Measurements from ENCODE around the gene AKAP8L. TPM values are rescaled to one million over a fixed set of nuclear protein-coding genes. Genes with fewer than 3 reads are reported as not detected.

Gene AKAP8L
- total and polyA plus RNA-seq, 4 donors, result 16.4 to 67.1 (median 42.9) TPM

DNA sequence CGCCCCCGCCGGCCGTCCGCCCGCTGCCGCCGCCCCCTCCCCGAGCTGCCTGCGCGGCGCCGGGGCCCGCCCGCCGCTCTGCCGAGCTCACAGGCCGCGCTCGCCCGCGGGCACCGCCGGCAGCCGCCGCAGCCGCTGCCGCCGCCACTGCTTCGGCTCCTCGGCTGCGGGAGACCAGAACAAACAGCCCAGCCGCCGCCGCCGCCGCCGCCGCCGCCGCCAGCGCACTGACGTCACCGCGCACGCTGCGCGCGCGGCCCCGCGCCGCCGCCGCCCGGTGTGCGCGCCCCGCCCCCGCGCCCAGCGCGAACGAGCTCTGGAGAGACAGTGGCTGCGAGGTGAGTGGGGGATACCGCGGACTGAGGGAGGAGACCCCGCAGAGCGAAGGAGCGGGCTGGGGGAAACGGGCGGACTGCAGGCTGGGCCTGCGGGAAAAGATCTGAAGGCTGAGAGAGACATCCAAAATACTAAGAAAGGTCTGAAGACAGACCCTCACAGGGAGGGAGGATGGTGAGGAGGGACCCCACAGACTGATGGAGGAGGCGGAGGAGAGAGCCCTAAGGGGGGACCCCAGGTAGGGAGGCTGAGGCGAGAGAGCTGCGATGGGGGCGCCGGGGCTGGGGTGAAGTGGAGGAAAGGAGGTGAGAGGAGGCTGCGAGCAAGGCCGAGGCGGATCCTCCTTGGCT lies 86.3 kb downstream of the AKAP8L start, which contains the start of gene BRD4:
BRD4 (minus strand) TSS at position 229 of the 686 bp plus-strand sequence. CDS start 59,440 bp downstream, outside the sequence.
- H3K27ac ChIP-seq (ENCODE audit: low read depth in 1 of 2, low read length in 2 of 2), result peak within 1 kb of the TSS; percentile 91 to 98
- 2% methylated on average over 81 of the region's 81 CpGs for WGBS
- no peak for TF ChIP-seq FOXA2 (IDR thresholded peaks at IDR 0.05)
- peak in 1 of 2 donors; percentile 18 for TF ChIP-seq EGR1 (IDR thresholded peaks at IDR 0.05; ENCODE audit: low read depth in 2 of 2)
- peaks cover 3 to 27% (median 27%) of the 10 kb centered on the region in 4 donors for H3K4me1 ChIP-seq (ENCODE audit: control insufficient read depth in 4 of 4, insufficient read depth in 4 of 4, low read length in 3 of 4)
- no peaks in the 10 kb centered on the region for H3K36me3 ChIP-seq (ENCODE audit: control insufficient read depth in 4 of 4, insufficient read depth in 3 of 4, low read depth in 1 of 4, low read length in 3 of 4)
- peak; percentile 83 for DNase-seq (ENCODE audit: low spot score)
- peak within 1 kb of the TSS; percentile 80 to 99 (median 99) for H3K4me3 ChIP-seq (ENCODE audit: low read depth in 1 of 3, low read length in 3 of 3)
- H3K27me3 ChIP-seq (ENCODE audit: control insufficient read depth in 4 of 4, insufficient read depth in 4 of 4, low read length in 3 of 4), result no peaks in the 10 kb centered on the region
- peak within 1 kb of the TSS; percentile 87 to 97 for H3K9ac ChIP-seq (ENCODE audit: low read depth in 1 of 2, low read length in 2 of 2)
- no peaks in the 10 kb centered on the region for H3K9me3 ChIP-seq (ENCODE audit: control insufficient read depth in 4 of 4, low read length in 3 of 4)

DNA sequence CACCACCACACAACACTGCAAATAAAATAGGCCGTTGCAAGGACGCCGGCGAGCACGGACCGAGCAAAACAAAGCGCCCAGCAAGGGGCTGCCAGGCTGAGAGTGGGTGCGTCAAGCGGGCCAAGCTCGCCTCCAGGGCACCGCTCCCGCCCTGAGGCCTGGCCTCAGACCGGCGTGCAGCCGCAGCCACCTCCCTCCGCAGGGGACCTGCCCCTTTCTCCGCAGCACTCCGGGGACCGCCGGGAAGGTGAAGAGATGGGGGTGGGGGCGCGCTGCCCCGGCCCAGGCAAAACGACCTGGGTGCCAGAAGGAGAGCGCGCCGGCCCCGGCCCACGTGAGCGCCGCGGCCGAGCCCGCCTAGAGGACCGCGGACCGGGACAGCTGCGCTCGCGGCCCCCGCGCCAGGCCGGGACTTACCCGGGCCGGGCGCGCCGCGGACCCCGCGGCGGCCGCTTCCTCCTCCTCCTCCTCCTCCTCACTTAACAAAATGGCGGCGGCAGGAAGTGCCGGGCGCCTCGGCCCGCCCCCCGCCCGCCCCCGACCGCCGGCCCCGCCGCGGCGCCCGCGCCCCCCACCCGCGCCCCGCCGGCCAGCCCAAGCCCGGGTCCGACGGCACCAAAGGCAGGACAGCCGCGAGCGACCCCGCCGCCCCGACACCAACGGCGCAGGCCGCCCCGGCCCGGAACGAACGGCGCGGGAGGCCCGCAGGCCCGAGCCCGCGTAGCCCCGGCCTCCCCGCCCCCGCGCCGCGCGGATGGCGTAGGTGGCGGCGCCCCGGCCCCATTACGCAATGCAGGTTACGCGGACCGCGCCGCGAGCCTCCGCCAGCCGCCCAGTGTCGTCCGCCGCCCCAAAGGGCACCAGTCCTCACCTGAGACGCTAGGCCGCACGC lies 87.1 kb downstream of the AKAP8L start:
- Histone ChIP-seq H3K9me3 (ENCODE audit: control insufficient read depth in 4 of 4, low read length in 3 of 4) (no peaks in the 10 kb centered on the region), H3K27me3 (ENCODE audit: control insufficient read depth in 4 of 4, insufficient read depth in 4 of 4, low read length in 3 of 4) (no peaks in the 10 kb centered on the region), H3K9ac (ENCODE audit: low read depth in 1 of 2, low read length in 2 of 2) (peak overlapping the region; percentile 87 to 88), H3K36me3 (ENCODE audit: control insufficient read depth in 4 of 4, insufficient read depth in 3 of 4, low read depth in 1 of 4, low read length in 3 of 4) (no peaks in the 10 kb centered on the region), H3K4me3 (ENCODE audit: low read depth in 1 of 3, low read length in 3 of 3) (peak overlapping the region; percentile 80 to 99 (median 99)), H3K4me1 (ENCODE audit: control insufficient read depth in 4 of 4, insufficient read depth in 4 of 4, low read length in 3 of 4) (peaks cover 7 to 34% (median 34%) of the 10 kb centered on the region in 4 donors), H3K27ac (ENCODE audit: low read depth in 1 of 2, low read length in 2 of 2) (peak overlapping the region; percentile 91 to 98)
- WGBS, result under 1% methylated on average over 122 of the region's 122 CpGs
- DNase-seq (ENCODE audit: low spot score), result peak; percentile 59
- TF ChIP-seq GABPA (IDR thresholded peaks at IDR 0.05 in 1 of 2, conservative IDR thresholded peaks at IDR 0.05 in 1 of 2) (no peak), HNF4A (conservative IDR thresholded peaks at IDR 0.05) (no peak), EGR1 (IDR thresholded peaks at IDR 0.05; ENCODE audit: low read depth in 2 of 2) (peak in 1 of 2 donors; percentile 11), FOXA2 (IDR thresholded peaks at IDR 0.05) (no peak)

DNA sequence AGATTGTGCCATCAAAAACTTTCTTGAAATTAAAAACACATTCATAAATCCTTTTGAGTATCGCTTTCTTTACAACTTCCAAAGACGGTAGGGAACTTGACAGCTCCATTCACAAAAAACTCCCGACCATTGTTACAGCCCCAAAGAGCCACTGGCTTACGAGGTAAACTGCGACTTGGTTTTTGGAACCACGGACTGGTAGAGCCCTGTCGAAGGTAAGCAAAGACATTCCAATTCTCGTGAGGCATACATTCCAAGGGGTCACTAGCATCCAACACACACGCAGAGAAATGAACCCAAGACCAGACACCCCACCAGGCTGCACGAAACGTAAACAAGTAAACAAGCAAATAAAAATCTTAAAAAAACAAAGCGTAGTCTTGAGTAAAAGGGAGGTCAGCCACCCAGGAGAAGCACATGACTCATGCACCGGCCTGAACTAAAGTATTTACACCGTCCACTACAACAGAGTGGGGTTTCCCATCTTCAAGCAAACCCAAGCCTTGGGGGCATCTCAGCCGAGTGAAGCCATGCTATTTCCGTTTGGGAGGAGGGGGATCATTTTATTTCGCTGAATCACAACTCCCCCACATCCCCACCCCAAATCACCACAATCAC lies 87.9 kb downstream of the AKAP8L start:
- Histone ChIP-seq H3K9ac (ENCODE audit: low read depth in 1 of 2, low read length in 2 of 2) (peak overlapping the region; percentile 87 to 88), H3K36me3 (ENCODE audit: control insufficient read depth in 4 of 4, insufficient read depth in 3 of 4, low read depth in 1 of 4, low read length in 3 of 4) (no peaks in the 10 kb centered on the region), H3K27me3 (ENCODE audit: control insufficient read depth in 4 of 4, insufficient read depth in 4 of 4, low read length in 3 of 4) (no peaks in the 10 kb centered on the region), H3K9me3 (ENCODE audit: control insufficient read depth in 4 of 4, low read length in 3 of 4) (no peaks in the 10 kb centered on the region), H3K4me3 (ENCODE audit: low read depth in 1 of 3, low read length in 3 of 3) (peak overlapping the region; percentile 80 to 99 (median 99)), H3K27ac (ENCODE audit: low read depth in 1 of 2, low read length in 2 of 2) (peak overlapping the region; percentile 91 to 98), H3K4me1 (ENCODE audit: control insufficient read depth in 4 of 4, insufficient read depth in 4 of 4, low read length in 3 of 4) (peaks cover 7 to 41% (median 38%) of the 10 kb centered on the region in 4 donors)
- 4% methylated on average over 17 of the region's 17 CpGs for WGBS
- TF ChIP-seq, protein P1, sequence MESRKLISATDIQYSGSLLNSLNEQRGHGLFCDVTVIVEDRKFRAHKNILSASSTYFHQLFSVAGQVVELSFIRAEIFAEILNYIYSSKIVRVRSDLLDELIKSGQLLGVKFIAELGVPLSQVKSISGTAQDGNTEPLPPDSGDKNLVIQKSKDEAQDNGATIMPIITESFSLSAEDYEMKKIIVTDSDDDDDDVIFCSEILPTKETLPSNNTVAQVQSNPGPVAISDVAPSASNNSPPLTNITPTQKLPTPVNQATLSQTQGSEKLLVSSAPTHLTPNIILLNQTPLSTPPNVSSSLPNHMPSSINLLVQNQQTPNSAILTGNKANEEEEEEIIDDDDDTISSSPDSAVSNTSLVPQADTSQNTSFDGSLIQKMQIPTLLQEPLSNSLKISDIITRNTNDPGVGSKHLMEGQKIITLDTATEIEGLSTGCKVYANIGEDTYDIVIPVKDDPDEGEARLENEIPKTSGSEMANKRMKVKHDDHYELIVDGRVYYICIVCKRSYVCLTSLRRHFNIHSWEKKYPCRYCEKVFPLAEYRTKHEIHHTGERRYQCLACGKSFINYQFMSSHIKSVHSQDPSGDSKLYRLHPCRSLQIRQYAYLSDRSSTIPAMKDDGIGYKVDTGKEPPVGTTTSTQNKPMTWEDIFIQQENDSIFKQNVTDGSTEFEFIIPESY (IDR thresholded peaks at IDR 0.05), result no peak
- TF ChIP-seq TAF1 (conservative IDR thresholded peaks at IDR 0.05) (no peak), EGR1 (IDR thresholded peaks at IDR 0.05; ENCODE audit: low read depth in 2 of 2) (no peak), RXRA (IDR thresholded peaks at IDR 0.05) (peak in 1 of 2 donors; percentile 50), YY1 (IDR thresholded peaks at IDR 0.05) (peak; percentile 20)
- DNase-seq (ENCODE audit: low spot score), result no peak

Small RNA genes within 50 kb of the gene (small RNA-seq; reads per million reads assigned to genes)
- not detected for gene AC005776.1
- not detected for gene MIR1470

Other genes starting within 250 kb of the AKAP8L start
- gene NOTCH3, start 218.0 kb downstream of the AKAP8L start, total RNA-seq, result 1 to 10 TPM; 3.6 to 3.7 TPM
- gene NOTCH3, start 218.0 kb downstream of the AKAP8L start, polyA plus RNA-seq, result 1 to 10 TPM in 1 of 2 donors, under 1 TPM in 1; 0.49 to 2.2 TPM
- under 1 TPM in 1 of 2 donors, not detected in 1; 0.25 TPM for gene EPHX3, start 186.5 kb downstream of the AKAP8L start, total RNA-seq
- under 1 TPM; 0.17 to 0.21 TPM for gene EPHX3, start 186.5 kb downstream of the AKAP8L start, polyA plus RNA-seq
- gene BRD4, start 86.4 kb downstream of the AKAP8L start, total RNA-seq, result 10 to 100 TPM; 20.2 to 20.7 TPM
- 10 to 100 TPM; 13.6 to 25.8 TPM for gene BRD4, start 86.4 kb downstream of the AKAP8L start, polyA plus RNA-seq
- 10 to 100 TPM; 12.0 to 12.4 TPM for gene AKAP8, start 39.2 kb downstream of the AKAP8L start, total RNA-seq
- 1 to 10 TPM; 7.5 to 7.7 TPM for gene AKAP8, start 39.2 kb downstream of the AKAP8L start, polyA plus RNA-seq
- 1 to 10 TPM; 7.5 to 9.6 TPM for gene WIZ, start 31.0 kb upstream of the AKAP8L start, total RNA-seq
- gene WIZ, start 31.0 kb upstream of the AKAP8L start, polyA plus RNA-seq, result 10 to 100 TPM in 1 of 2 donors, 1 to 10 TPM in 1; 3.8 to 12.7 TPM
- gene RASAL3, start 45.6 kb upstream of the AKAP8L start, total RNA-seq, result 1 to 10 TPM; 1.3 to 1.5 TPM
- under 1 TPM; 0.76 to 0.91 TPM for gene RASAL3, start 45.6 kb upstream of the AKAP8L start, polyA plus RNA-seq
- 10 to 100 TPM in 1 of 2 donors, 1 to 10 TPM in 1; 9.9 to 68.5 TPM for gene PGLYRP2, start 60.5 kb upstream of the AKAP8L start, total RNA-seq
- 100 to 1,000 TPM; 116 to 134 TPM for gene PGLYRP2, start 60.5 kb upstream of the AKAP8L start, polyA plus RNA-seq
- 1 to 10 TPM in 1 of 2 donors, under 1 TPM in 1; 0.42 to 2.1 TPM for gene CYP4F22, start 89.5 kb upstream of the AKAP8L start, total RNA-seq
- 1 to 10 TPM; 1.7 to 3.9 TPM for gene CYP4F22, start 89.5 kb upstream of the AKAP8L start, polyA plus RNA-seq
- not detected for gene CYP4F8, start 196.2 kb upstream of the AKAP8L start, total RNA-seq
- not detected for gene CYP4F8, start 196.2 kb upstream of the AKAP8L start, polyA plus RNA-seq
- gene CYP4F3, start 221.9 kb upstream of the AKAP8L start, total RNA-seq, result 100 to 1,000 TPM in 1 of 2 donors, 10 to 100 TPM in 1; 58.4 to 168 TPM
- gene CYP4F3, start 221.9 kb upstream of the AKAP8L start, polyA plus RNA-seq, result 100 to 1,000 TPM; 119 to 137 TPM